Testis (tissue), 2 donors: Measurements from ENCODE around the gene NPAS3.

Source experiments
- POLR2A ChIP-seq: fragments of 450-650 bp; IDR thresholded peaks from one replicate; pipeline ENCODE4 v1.6.1; 2017; ENCODE audit warnings: antibody characterized with exemption, mild to moderate bottlenecking, moderate library complexity
- TF ChIP-seq, protein P1 (sequence below), 3 experiments: fragments of 450-650 bp in 2 of 3; fragments of 200-600 bp in 1 of 3; sonication (generic) in 1 of 3; IDR thresholded peaks; one replicate each; pipeline ENCODE4 v1.5.1; 2016 to 2019; ENCODE audit warnings: antibody characterized with exemption in 3 of 3, mild to moderate bottlenecking in 2 of 3, moderate library complexity in 1 of 3

DNA sequence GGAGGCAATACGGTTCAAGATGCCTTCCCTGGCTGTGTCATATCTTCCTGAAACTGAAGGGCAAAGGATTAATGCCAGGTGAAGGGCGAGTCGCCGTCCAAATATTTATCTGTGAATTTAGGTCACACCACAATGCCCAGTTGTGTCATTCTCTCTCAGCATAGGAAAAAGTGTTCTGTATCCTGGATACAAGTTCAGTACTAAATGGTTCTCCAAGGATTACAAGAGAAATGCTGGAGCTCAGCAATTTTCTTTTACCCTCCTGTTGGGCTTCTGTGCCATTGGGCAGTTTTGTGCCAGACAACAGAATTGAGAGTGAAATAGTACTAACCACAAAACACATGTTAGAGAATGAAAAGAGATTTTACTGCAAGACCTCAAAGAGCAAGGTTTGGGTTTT lies 518.3 kb downstream of the NPAS3 start:
- TF ChIP-seq, protein P1, sequence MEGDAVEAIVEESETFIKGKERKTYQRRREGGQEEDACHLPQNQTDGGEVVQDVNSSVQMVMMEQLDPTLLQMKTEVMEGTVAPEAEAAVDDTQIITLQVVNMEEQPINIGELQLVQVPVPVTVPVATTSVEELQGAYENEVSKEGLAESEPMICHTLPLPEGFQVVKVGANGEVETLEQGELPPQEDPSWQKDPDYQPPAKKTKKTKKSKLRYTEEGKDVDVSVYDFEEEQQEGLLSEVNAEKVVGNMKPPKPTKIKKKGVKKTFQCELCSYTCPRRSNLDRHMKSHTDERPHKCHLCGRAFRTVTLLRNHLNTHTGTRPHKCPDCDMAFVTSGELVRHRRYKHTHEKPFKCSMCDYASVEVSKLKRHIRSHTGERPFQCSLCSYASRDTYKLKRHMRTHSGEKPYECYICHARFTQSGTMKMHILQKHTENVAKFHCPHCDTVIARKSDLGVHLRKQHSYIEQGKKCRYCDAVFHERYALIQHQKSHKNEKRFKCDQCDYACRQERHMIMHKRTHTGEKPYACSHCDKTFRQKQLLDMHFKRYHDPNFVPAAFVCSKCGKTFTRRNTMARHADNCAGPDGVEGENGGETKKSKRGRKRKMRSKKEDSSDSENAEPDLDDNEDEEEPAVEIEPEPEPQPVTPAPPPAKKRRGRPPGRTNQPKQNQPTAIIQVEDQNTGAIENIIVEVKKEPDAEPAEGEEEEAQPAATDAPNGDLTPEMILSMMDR (IDR thresholded peaks at IDR 0.05) = no peak
- TF ChIP-seq POLR2A = no peak
